ENCODE data around the gene VIPR1.
A peak's percentile ranks its signal among the peaks of the same experiment; 100 is the strongest.

VIPR1 gene

GRCh38 chr3:42513121-42513520 lies 10.7 kb downstream of the VIPR1 start:
- no peak for DNase-seq

- DNase-seq: no peak
Measured at GRCh38 chr3:42513521-42513920, 11.1 kb downstream of the VIPR1 start.

GRCh38 chr3:42514876-42515275 lies 12.4 kb downstream of the VIPR1 start:
- DNase-seq: no peak

GRCh38 chr3:42515391-42515916 lies 13.0 kb downstream of the VIPR1 start:
- DNase-seq: no peak

GRCh38 chr3:42515976-42516375 lies 13.5 kb downstream of the VIPR1 start:
- no peak for DNase-seq

GRCh38 chr3:42516443-42516842 lies 14.0 kb downstream of the VIPR1 start:
- DNase-seq: no peak

GRCh38 chr3:42517117-42517516 lies 14.7 kb downstream of the VIPR1 start:
- DNase-seq: no peak

GRCh38 chr3:42518800-42519567 lies 16.5 kb downstream of the VIPR1 start:
- DNase-seq: peak; percentile 63

GRCh38 chr3:42519568-42519962 lies 17.1 kb downstream of the VIPR1 start:
- no peak for DNase-seq

GRCh38 chr3:42520336-42520735 lies 17.9 kb downstream of the VIPR1 start:
- DNase-seq: no peak

- DNase-seq: no peak
Measured at GRCh38 chr3:42520906-42521305, 18.5 kb downstream of the VIPR1 start.

GRCh38 chr3:42524751-42525150 lies 22.3 kb downstream of the VIPR1 start:
- no peak for DNase-seq

GRCh38 chr3:42525212-42525611 lies 22.8 kb downstream of the VIPR1 start:
- no peak for DNase-seq

GRCh38 chr3:42525736-42526345 lies 23.4 kb downstream of the VIPR1 start:
- no peak for DNase-seq

- peak; percentile 66 for DNase-seq
Measured at GRCh38 chr3:42526616-42527367, 24.3 kb downstream of the VIPR1 start.

GRCh38 chr3:42527368-42527917 lies 25.0 kb downstream of the VIPR1 start:
- DNase-seq: no peak

GRCh38 chr3:42529468-42529867 lies 27.0 kb downstream of the VIPR1 start:
- DNase-seq: no peak

- DNase-seq: no peak
Measured at GRCh38 chr3:42530073-42530472, 27.6 kb downstream of the VIPR1 start.

- DNase-seq: no peak
Measured at GRCh38 chr3:42531470-42531869, 29.0 kb downstream of the VIPR1 start.

- DNase-seq: no peak
Measured at GRCh38 chr3:42532229-42532628, 29.8 kb downstream of the VIPR1 start.

- no peak for DNase-seq
Measured at GRCh38 chr3:42533161-42533897, 30.9 kb downstream of the VIPR1 start.

- DNase-seq: peak; percentile 59
Measured at GRCh38 chr3:42535981-42536784, 33.7 kb downstream of the VIPR1 start.

All from stimulated activated CD8-positive, alpha-beta memory T cell treated with anti-CD3 and anti-CD28 coated beads, Interleukin-4, amount 100 ng/mL, for 48 hours (primary cell).